IPS-NIHi7 (cell line): ENCODE results near the gene FAM3C.

Experiments used
- DNase-seq: peaks from one replicate; pipeline ENCODE4 v3.0.0; 2012; ENCODE audit warnings: mixed read lengths; ENCODE audit errors: extremely low spot score

The FAM3C gene

GRCh38 chr7:121300685-121301420 lies 95.3 kb downstream of the FAM3C start:
- DNase-seq, result no peak
